Measurements from ENCODE around the gene ANO4. TPM values are rescaled to one million over a fixed set of nuclear protein-coding genes. Genes with fewer than 3 reads are reported as not detected.
"Not testable (repeated sequence)": the region's sequence is repeated elsewhere in the genome, so short reads cannot be mapped to it uniquely, and the experiment has no call there.

ANO4 gene
- total RNA-seq, 4 donors from 2014 or later = 0.10 TPM; not detected in 3

GRCh38 chr12:100926669-100927248, 132.2 kb downstream of the ANO4 start:
- no peak overlapping the region for H3K27ac ChIP-seq
- intact Hi-C loops (cut with DNase I; ENCODE audit: low total_unique reads) (no loop called here), in situ Hi-C loops (cut with MboI; ENCODE audit: low sequenced_read_pairs in 4 of 4) (no loop called here)
- no peaks in the 10 kb centered on the region for H3K4me1 ChIP-seq
- no peak overlapping the region for H3K4me3 ChIP-seq
- DNase-seq (no peak), ATAC-seq (no peak)
- TF ChIP-seq, protein P1, sequence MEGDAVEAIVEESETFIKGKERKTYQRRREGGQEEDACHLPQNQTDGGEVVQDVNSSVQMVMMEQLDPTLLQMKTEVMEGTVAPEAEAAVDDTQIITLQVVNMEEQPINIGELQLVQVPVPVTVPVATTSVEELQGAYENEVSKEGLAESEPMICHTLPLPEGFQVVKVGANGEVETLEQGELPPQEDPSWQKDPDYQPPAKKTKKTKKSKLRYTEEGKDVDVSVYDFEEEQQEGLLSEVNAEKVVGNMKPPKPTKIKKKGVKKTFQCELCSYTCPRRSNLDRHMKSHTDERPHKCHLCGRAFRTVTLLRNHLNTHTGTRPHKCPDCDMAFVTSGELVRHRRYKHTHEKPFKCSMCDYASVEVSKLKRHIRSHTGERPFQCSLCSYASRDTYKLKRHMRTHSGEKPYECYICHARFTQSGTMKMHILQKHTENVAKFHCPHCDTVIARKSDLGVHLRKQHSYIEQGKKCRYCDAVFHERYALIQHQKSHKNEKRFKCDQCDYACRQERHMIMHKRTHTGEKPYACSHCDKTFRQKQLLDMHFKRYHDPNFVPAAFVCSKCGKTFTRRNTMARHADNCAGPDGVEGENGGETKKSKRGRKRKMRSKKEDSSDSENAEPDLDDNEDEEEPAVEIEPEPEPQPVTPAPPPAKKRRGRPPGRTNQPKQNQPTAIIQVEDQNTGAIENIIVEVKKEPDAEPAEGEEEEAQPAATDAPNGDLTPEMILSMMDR (IDR thresholded peaks at IDR 0.05 in 4 of 5, conservative IDR thresholded peaks at IDR 0.05 in 1 of 5) = no peak
- TF ChIP-seq POLR2A (IDR thresholded peaks at IDR 0.05) = no peak
- no peaks in the 10 kb centered on the region for H3K36me3 ChIP-seq
- no peaks in the 10 kb centered on the region for H3K9me3 ChIP-seq
- no peaks in the 10 kb centered on the region for H3K27me3 ChIP-seq

DNA sequence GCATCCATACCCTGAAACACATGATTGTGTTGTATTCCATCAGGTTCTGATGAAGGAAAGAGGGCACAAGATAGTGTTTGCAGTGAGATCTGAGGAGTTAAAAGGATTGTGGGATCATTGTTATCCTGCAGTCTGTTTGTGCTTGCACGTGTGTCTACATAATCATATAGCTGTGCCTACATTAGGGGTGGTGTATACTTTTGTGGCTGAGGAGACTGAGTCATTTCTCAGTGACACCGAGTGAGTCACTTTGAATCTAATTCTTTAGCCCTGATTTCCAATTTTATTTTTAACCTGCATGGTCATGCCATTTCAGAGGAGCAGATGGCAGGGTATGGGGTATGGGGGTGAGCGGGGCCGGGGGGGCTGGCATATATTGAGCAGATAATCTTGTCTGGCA, 133.2 kb downstream of the ANO4 start:
- H3K4me3 ChIP-seq = no peak overlapping the region
- in situ Hi-C loops (cut with MboI; ENCODE audit: low sequenced_read_pairs in 4 of 4) (no loop called here), intact Hi-C loops (cut with DNase I; ENCODE audit: low total_unique reads) (no loop called here)
- ATAC-seq = no peak
- TF ChIP-seq POLR2A (IDR thresholded peaks at IDR 0.05) = no peak
- TF ChIP-seq, protein P1 (IDR thresholded peaks at IDR 0.05 in 4 of 5, conservative IDR thresholded peaks at IDR 0.05 in 1 of 5) = no peak
- H3K27ac ChIP-seq = no peak overlapping the region
- H3K9me3 ChIP-seq = no peaks in the 10 kb centered on the region
- no peaks in the 10 kb centered on the region for H3K36me3 ChIP-seq
- H3K4me1 ChIP-seq = no peaks in the 10 kb centered on the region
- no peaks in the 10 kb centered on the region for H3K27me3 ChIP-seq
- no peak for DNase-seq

DNA sequence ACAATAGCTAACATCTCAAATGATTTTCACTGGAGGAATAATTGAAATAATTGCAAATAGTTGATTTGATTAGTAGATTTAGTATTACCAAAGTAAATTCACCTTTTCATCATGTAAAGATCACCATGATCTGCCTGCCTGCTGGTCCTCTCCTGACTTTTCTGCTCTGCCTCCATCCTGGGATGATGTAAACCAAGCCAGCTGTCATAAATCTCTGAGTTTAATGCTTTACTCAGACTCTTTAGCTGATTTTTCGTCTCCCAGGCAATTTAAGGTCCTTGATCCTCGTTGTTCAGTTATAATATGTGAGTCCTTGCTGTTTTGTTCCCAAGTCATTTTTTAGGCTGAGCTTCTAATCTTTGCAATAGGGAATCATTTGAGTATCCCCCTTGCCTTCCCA, 138.0 kb downstream of the ANO4 start:
- no peaks in the 10 kb centered on the region for H3K9me3 ChIP-seq
- no peak for DNase-seq
- no peak overlapping the region for H3K27ac ChIP-seq
- in situ Hi-C loops (cut with MboI; ENCODE audit: low sequenced_read_pairs in 4 of 4) (no loop called here), intact Hi-C loops (cut with DNase I; ENCODE audit: low total_unique reads) (no loop called here)
- no peaks in the 10 kb centered on the region for H3K27me3 ChIP-seq
- no peak for TF ChIP-seq POLR2A (IDR thresholded peaks at IDR 0.05)
- TF ChIP-seq, protein P1 (IDR thresholded peaks at IDR 0.05 in 4 of 5, conservative IDR thresholded peaks at IDR 0.05 in 1 of 5) = no peak
- H3K4me1 ChIP-seq = no peaks in the 10 kb centered on the region
- ATAC-seq = no peak
- H3K36me3 ChIP-seq = no peaks in the 10 kb centered on the region
- H3K4me3 ChIP-seq = no peak overlapping the region

GRCh38 chr12:100933531-100933930, 139.0 kb downstream of the ANO4 start:
- DNase-seq; H3K27ac ChIP-seq; H3K4me3 ChIP-seq; H3K9me3 ChIP-seq; H3K27me3 ChIP-seq; H3K4me1 ChIP-seq; ATAC-seq; in situ Hi-C loops (cut with MboI; ENCODE audit: low sequenced_read_pairs in 4 of 4); intact Hi-C loops (cut with DNase I; ENCODE audit: low total_unique reads); H3K36me3 ChIP-seq: not testable (repeated sequence)

GRCh38 chr12:100935929-100936328, 141.4 kb downstream of the ANO4 start:
- Histone ChIP-seq H3K27ac (no peak overlapping the region), H3K4me3 (no peak overlapping the region), H3K36me3 (no peaks in the 10 kb centered on the region), H3K27me3 (no peaks in the 10 kb centered on the region), H3K9me3 (no peaks in the 10 kb centered on the region), H3K4me1 (no peaks in the 10 kb centered on the region)
- DNase-seq = no peak
- no peak for ATAC-seq
- no peak for TF ChIP-seq POLR2A (IDR thresholded peaks at IDR 0.05)
- TF ChIP-seq, protein P1 (IDR thresholded peaks at IDR 0.05 in 4 of 5, conservative IDR thresholded peaks at IDR 0.05 in 1 of 5) = no peak
- intact Hi-C loops (cut with DNase I; ENCODE audit: low total_unique reads) = no loop called here
- in situ Hi-C loops (cut with MboI; ENCODE audit: low sequenced_read_pairs in 4 of 4) = no loop called here

All from gastrocnemius medialis (tissue), 4 donors.